ENCODE measurements around the gene SRSF12.

Gene SRSF12

DNA sequence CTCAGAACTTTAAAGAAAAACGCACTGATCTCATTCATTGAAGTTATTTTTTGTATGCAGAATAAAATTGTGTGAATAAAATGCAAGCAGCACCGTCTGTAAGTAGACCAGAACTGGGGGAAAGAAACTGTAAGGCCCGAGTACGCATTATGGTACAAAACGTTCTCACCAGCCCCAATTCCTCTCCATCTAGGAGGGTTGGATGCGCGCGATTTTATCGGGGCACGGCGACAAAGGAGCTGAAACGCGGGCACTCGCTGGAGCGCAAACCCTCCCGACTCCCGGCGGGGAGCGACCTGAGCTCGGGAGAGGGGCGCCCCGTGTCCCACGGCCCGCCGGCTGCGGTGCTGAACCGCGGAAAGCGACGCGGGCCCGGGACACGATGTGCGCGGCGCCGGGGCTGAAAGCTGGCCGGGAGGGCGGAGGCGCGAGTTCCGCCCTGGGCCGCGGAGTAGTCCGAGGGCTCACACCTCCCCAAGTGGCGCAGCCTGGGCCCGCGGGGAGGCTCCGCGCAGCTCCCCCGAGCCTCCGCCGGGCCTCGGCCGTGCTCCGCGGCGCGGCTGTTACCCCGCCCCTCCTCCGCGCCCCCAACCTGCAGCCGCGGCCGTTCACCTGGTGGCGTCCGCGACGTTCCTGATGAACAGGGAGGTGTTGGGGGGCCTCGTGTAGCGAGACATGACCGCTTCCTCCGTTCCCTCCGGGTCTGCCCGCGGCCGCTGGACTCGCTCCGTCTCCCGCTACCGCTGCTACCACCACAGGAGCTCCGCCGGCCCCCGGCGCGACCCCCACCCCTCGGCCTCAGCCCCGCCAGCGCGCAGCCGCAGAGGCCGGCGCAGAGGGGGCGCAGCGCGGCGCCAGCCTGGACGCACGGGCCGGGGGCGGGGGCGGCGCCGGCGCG, at the start of gene SRSF12:
Gene SRSF12, minus strand, starts transcription at position 861 of the 898 bp plus-strand sequence. Its CDS starts 184 bp downstream, at position 677.
- peak; percentile 53 for DNase-seq (ENCODE audit: low read depth, low spot score)

DNA sequence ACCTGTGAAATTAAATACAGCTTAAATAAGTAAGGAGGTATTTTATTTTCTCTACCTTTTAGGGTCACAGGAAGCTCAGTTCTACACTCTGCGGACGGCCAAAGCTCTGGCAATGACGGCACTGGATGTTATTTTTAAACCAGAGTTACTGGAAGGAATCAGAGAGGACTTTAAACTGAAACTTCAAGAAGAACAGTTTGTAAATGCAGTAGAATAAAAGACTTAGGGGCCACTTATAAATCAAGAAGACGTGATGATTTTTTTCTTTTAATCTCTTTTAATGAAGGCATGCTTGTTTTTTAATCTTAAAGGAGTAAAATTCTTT, 44.1 kb upstream of the SRSF12 start:
- no peak for DNase-seq (ENCODE audit: low read depth, low spot score)

- peak; percentile 41 for DNase-seq (ENCODE audit: low read depth, low spot score)
These were observed 43.6 kb upstream of the SRSF12 start for GRCh38 chr6:89161326-89162046.

DNA sequence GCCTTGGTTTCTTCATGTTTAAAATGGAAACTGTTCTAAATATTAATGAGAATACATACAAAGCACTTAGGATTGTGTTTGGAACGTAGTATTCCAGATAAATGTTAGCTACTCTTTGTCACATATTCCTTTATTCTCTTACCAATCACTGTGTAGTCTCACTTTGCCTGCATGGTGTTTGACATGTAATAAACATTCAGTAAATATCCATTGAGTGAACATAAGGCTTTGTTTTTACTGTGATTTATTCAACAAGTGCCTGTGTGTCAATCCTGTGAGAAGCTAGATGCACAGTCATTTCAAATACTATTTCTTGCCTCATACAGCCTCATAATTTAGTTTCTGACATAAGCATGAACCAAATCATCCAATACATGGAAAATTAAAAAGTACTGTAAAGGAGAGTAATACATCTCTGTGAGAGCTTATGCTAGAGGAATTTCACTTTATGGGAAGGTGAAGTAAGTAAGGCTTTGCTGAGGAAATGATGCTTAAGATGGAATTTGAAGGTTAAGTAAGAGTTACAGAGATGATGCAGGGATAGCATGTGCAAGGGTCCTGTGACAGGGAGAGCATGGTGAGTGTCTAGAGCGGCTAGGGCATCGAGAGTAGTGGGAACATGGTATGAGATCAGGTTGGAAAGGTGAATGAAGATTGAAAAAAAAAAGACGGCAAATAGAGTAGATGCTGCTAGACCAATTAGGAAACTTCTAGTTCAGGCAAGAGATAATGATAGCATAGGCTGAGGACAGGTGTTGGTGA, 42.6 kb upstream of the SRSF12 start:
- DNase-seq (ENCODE audit: low read depth, low spot score): no peak

GRCh38 chr6:89154131-89154530, 36.3 kb upstream of the SRSF12 start:
- no peak for DNase-seq (ENCODE audit: low read depth, low spot score)

GRCh38 chr6:89148016-89148750, 30.3 kb upstream of the SRSF12 start:
- peak; percentile 10 for DNase-seq (ENCODE audit: low read depth, low spot score)

DNA sequence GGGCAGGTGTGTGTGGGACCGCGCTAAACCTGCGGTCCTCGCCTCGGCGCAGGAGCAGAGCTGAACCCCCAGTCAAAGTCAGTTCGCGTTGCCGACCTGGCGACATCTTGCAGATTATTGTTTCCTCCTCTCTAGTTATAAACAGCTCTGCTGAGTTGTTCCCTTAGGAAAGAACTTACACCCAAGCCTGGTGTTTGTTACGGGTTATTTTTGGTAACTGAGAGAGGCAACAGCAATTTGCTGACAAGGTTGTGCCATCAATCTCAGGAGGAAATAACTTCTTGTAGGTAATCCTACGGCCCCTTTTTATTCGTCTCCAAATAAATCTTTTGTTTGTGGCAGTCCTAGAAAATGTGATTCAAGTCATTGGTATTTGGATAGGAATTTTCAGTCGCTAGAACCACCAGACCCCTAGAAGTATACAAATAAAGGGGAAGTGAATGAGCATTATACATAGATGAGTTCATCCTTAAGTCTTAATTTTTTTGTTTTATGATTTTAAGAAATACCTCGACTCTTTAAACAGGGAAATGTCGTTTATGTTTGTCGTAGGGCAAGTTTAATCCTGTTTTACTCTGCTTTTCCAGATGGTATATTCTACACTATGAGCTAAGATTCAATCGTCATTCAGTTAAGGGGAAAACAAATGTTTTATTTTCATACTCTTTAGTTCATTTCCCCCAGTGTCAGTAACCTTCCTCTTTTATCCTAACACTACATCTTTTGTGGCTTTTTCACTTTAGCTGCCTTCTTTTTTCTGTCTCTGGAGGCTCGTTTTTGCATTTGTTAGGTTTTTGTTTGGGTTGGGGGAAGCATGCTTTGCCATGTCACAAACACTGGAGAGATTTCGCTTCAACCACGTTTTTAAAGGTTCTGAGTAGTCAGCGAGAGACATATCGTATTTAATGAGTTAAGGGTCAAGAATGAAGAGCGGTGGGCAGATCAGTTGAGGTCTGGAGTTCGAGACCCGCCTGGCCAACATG, 29.1 kb upstream of the SRSF12 start:
- peak; percentile 62 for DNase-seq (ENCODE audit: low read depth, low spot score)

DNA sequence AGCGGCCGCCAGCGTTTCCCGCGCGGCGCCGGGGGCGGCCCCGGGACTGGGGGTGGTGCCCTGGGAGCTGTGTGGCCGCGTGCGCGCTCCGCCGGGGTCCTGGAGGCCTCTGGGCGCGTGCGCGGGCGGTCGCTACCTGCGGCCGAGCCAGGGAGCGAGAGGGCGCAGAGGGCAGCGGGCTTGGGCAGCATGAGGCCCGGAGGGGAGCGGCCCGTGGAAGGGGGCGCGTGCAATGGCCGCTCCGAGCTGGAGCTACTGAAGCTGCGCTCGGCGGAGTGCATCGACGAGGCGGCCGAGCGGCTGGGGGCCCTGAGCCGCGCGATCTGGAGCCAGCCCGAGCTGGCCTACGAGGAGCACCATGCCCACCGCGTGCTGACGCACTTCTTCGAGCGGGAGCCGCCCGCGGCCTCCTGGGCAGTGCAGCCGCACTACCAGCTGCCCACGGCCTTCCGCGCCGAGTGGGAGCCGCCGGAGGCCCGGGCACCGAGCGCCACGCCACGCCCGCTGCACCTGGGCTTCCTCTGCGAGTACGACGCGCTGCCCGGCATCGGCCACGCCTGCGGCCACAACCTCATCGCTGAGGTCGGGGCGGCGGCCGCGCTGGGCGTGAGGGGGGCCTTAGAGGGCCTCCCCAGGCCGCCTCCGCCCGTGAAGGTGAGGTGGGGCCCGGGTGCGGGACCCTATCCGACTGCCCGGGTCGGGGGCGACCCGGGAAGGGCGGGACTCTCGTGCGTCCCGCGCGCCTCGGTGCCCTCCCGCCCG, 28.3 kb upstream of the SRSF12 start, which contains the start of gene PM20D2:
Gene PM20D2, plus strand, starts transcription at position 100 of the 762 bp plus-strand sequence. Its CDS starts 90 bp downstream, at position 190.
- DNase-seq (ENCODE audit: low read depth, low spot score): peak; percentile 81

- no peak for DNase-seq (ENCODE audit: low read depth, low spot score)
These were observed 27.5 kb upstream of the SRSF12 start for GRCh38 chr6:89145091-89145955.

GRCh38 chr6:89144354-89144906, 26.6 kb upstream of the SRSF12 start:
- DNase-seq (ENCODE audit: low read depth, low spot score): no peak

GRCh38 chr6:89140347-89141156, 22.7 kb upstream of the SRSF12 start:
- DNase-seq (ENCODE audit: low read depth, low spot score): peak; percentile 43

DNA sequence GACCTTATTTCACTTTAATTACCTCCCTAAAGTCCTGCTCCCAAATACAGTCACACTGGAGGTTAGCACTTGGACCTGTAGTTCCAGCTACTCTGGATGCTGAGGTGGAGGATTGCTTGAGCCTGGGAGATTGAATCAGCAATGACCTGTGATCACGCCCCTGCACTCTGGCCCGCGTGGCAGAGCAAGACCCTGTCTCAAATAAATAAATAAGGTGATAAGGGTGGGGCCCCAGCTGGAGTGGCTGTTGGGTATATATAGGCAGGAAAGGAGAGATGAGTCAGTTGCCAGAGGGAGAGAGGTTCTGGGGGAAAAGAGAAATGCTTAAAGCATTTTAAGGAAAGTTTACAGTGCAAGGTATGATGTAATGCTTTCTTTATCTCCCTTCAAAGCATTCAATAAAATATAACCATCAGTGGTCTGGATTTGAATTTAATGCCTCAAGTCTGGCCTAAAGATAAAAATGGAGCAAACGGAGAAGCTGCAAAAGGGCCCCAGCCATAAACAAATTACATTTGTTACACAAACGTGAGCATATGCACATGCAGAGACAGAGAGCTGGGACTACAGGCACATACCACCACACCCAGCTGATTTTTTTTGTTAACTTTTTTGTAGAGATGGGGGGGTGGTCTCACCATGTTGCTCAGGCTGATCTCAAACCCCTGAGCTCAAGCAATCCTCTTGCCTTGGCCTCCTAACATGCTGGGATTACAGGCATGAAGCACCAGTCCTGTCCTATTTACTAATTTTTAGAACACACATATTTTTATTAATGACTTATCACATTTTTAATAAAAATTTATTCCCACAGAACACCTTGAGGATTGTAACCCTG, 21.9 kb upstream of the SRSF12 start:
- DNase-seq (ENCODE audit: low read depth, low spot score): peak; percentile 59

DNA sequence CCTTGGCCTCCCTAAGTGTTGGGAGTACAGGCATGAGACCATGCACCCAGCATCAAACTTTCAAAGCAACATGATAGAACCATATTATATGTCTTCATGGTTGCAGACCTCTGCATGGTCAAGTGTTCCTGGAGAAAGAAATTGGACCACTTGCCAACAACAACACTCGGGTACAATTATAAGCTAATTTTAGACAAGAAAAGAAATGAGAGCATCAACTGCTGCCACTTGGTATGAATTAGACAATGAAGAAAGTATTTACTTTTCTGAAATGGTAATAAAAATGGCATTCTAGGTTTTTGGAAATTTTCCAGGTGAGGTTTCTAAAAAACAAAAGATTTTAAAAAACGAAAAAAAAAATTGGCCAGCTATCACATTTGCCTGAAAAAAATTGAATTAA, 20.3 kb upstream of the SRSF12 start:
- no peak for DNase-seq (ENCODE audit: low read depth, low spot score)

GRCh38 chr6:89134723-89135122, 16.9 kb upstream of the SRSF12 start:
- peak; percentile 86 for DNase-seq (ENCODE audit: low read depth, low spot score)

GRCh38 chr6:89133981-89134380, 16.1 kb upstream of the SRSF12 start:
- peak; percentile 78 for DNase-seq (ENCODE audit: low read depth, low spot score)

GRCh38 chr6:89132057-89132456, 14.2 kb upstream of the SRSF12 start:
- DNase-seq (ENCODE audit: low read depth, low spot score): no peak
